A549 (cell line): Measurements from ENCODE around the gene TPO. TPM values are rescaled to one million over a fixed set of nuclear protein-coding genes. Genes with fewer than 3 reads are reported as not detected.

ENCODE experiments used
- ATAC-seq, 2 experiments: fragments of 200-7000 bp in 1 of 2; fragments of >200 bp in 1 of 2; cut with Nextera tagmentation in 1 of 2; cut with Tn5 transposase in 1 of 2; 3 replicates each; pipeline versions ENCODE4 v1.8.0 to v1.9.1; 2018 to 2020; ENCODE audit warnings: mild to moderate bottlenecking in 1 of 2, moderate library complexity in 1 of 2
- CTCF ChIA-PET: fragments of 300-600 bp; sonication (Branson Sonifier 250); formaldehyde crosslinking; extraction: SDS; loops from one replicate; lab custom pipeline; 2021; ENCODE audit warnings: antibody characterized with exemption, inconsistent platforms; lab: Yijun Ruan, JAX
- POLR2A ChIA-PET: fragments of 350-600 bp; formaldehyde crosslinking; extraction: SDS; loops from one replicate; lab custom pipeline; 2021; ENCODE audit warnings: antibody characterized with exemption, inconsistent platforms; lab: Yijun Ruan, JAX
- DNase-seq, 2 experiments: peaks; one replicate each; pipeline versions ENCODE4 v3.0.0 to v3.0.0-alpha.2; 2011 to 2016; ENCODE audit warnings: low read depth in 1 of 2, low spot score in 1 of 2
- FAIRE-seq: peaks from 2 replicates; lab custom pipeline; 2011; peaks lifted over from hg19 to GRCh38; lab: Jason Lieb, UNC
- H3K27ac ChIP-seq, 2 experiments: fragments of >200 bp; sonication (Bioruptor Twin); formaldehyde crosslinking; 3 replicates each; pipeline ENCODE4 v1.5.1; 2016 to 2017
- H3K4me1 ChIP-seq: fragments of >200 bp; sonication (Bioruptor Twin); formaldehyde crosslinking; 3 replicates; pipeline ENCODE4 v1.6.1; 2016
- H3K4me2 ChIP-seq: fragments of >200 bp; sonication (Bioruptor Twin); formaldehyde crosslinking; 3 replicates; pipeline ENCODE4 v1.6.1; 2016
- H3K4me3 ChIP-seq: fragments of >200 bp; sonication (Bioruptor Twin); formaldehyde crosslinking; 3 replicates; pipeline ENCODE4 v1.5.1; 2016
- H3K9me3 ChIP-seq: fragments of >200 bp; sonication (Bioruptor Twin); formaldehyde crosslinking; 3 replicates; pipeline ENCODE4 v1.6.1; 2016
- CHD2 ChIP-seq: fragments of 150-350 bp; IDR thresholded peaks from 2 replicates; pipeline ENCODE4 v1.6.1; 2014; ENCODE audit warnings: low read length; ENCODE audit not compliant: partially characterized antibody
- EHF ChIP-seq: fragments of 250-450 bp; sonication (Bioruptor Pico); IDR thresholded peaks from 2 replicates; pipeline ENCODE4 v1.5.0; 2020; ENCODE audit warnings: mild to moderate bottlenecking
- EP300 ChIP-seq, 2 experiments: fragments of >200 bp; sonication (Bioruptor Twin); formaldehyde crosslinking; IDR thresholded peaks; 2 replicates in 1 of 2; 3 replicates in 1 of 2; pipeline ENCODE4 v1.6.1; 2016 to 2017
- FOXS1 ChIP-seq: fragments of 250-450 bp; sonication (Bioruptor Pico); IDR thresholded peaks from 2 replicates; pipeline ENCODE4 v1.5.0; 2020; ENCODE audit warnings: mild to moderate bottlenecking, moderate library complexity
- HDAC2 ChIP-seq: fragments of 200-600 bp; sonication (generic); IDR thresholded peaks from 2 replicates; pipeline ENCODE4 v1.6.1; 2016
- HOXB5 ChIP-seq: fragments of 250-450 bp; sonication (Bioruptor Pico); IDR thresholded peaks from 2 replicates; pipeline ENCODE4 v1.5.0; 2020; ENCODE audit warnings: mild to moderate bottlenecking, moderate library complexity
- KDM5A ChIP-seq: fragments of 200-600 bp; sonication (generic); IDR thresholded peaks from 2 replicates; pipeline ENCODE4 v1.6.1; 2016; ENCODE audit warnings: antibody characterized with exemption, mild to moderate bottlenecking
- MAFK ChIP-seq: fragments of 450-650 bp; IDR thresholded peaks from 2 replicates; pipeline ENCODE4 v1.6.1; 2014; ENCODE audit not compliant: partially characterized antibody
- MYC ChIP-seq: IDR thresholded peaks from 2 replicates; pipeline ENCODE4 v1.6.1; 2012; ENCODE audit warnings: mild to moderate bottlenecking, inconsistent platforms, low read length, improper control_type of control experiment, borderline replicate concordance
- RAD21 ChIP-seq, 2 experiments: fragments of >200 bp in 1 of 2; sonication (Bioruptor Twin) in 1 of 2; formaldehyde crosslinking in 1 of 2; IDR thresholded peaks in 1 of 2; conservative IDR thresholded peaks in 1 of 2; 2 replicates in 1 of 2; 3 replicates in 1 of 2; pipeline ENCODE4 v1.6.1; 2012 to 2018; ENCODE audit warnings: inconsistent platforms in 1 of 2
- SREBF2 ChIP-seq: fragments of 450-650 bp; IDR thresholded peaks from 2 replicates; pipeline ENCODE4 v1.6.1; 2014; ENCODE audit warnings: mild to moderate bottlenecking, moderate library complexity
- ZFP36 ChIP-seq: fragments of 450-650 bp; IDR thresholded peaks from 2 replicates; pipeline ENCODE4 v1.6.1; 2014; ENCODE audit warnings: borderline replicate concordance; ENCODE audit not compliant: partially characterized antibody
- ZNF302 ChIP-seq: fragments of 250-450 bp; sonication (Bioruptor Pico); IDR thresholded peaks from 2 replicates; pipeline ENCODE4 v1.9.0; 2021; ENCODE audit warnings: inconsistent platforms, mild to moderate bottlenecking, moderate library complexity
- WGBS: methylation state at CpG from one replicate; pipeline ENCODE4 v1.1.6; 2017; ENCODE audit errors: missing lambda C conversion rate; 5-methylcytosine and 5-hydroxymethylcytosine counted together
- polyA plus RNA-seq, 4 experiments: library from polyadenylated mRNA; depleted of rRNA in 3 of 4; stranded (reverse); fragments of >200 nt; fragmentation: RNase III in 1 of 4; extraction: RNeasy Plus Mini Kit Qiagen cat#74134 plus additional on column Dnase treatment in 1 of 4; gene quantifications; 2 replicates in 3 of 4; 3 replicates in 1 of 4; pipeline ENCODE4 v1.2.3, GENCODE V29; 2011 to 2017
- TF ChIP-seq, protein P1 (sequence below): fragments of 200-600 bp; sonication (generic); IDR thresholded peaks from 2 replicates; pipeline ENCODE4 v1.6.1; 2016; ENCODE audit warnings: antibody characterized with exemption, mild to moderate bottlenecking, moderate library complexity
- TF ChIP-seq, protein P2 (sequence below): fragments of 250-450 bp; sonication (Bioruptor Pico); IDR thresholded peaks from 2 replicates; pipeline ENCODE4 v1.5.0; 2021; ENCODE audit warnings: mild to moderate bottlenecking, moderate library complexity, borderline replicate concordance
- TF ChIP-seq, protein P3 (sequence below): IDR thresholded peaks from 2 replicates; pipeline ENCODE4 v1.6.1; 2012
- TF ChIP-seq, protein P4 (sequence below): IDR thresholded peaks from 2 replicates; pipeline ENCODE4 v1.6.1; 2012; ENCODE audit warnings: low read depth, borderline replicate concordance
- TF ChIP-seq, protein P5 (sequence below): fragments of 250-450 bp; sonication (Bioruptor Pico); IDR thresholded peaks from 2 replicates; pipeline ENCODE4 v1.5.0; 2020; ENCODE audit warnings: low read depth, mild to moderate bottlenecking, moderate library complexity
- TF ChIP-seq, protein P6 (sequence below): fragments of 150-350 bp; IDR thresholded peaks from 2 replicates; pipeline ENCODE4 v1.6.1; 2014; ENCODE audit warnings: low read depth, mild to moderate bottlenecking, low read length

Gene TPO
- polyA plus RNA-seq, 2 of the 4 experiments (the other 2 are of a cell fraction) = 0.05 TPM; not detected in 1

DNA sequence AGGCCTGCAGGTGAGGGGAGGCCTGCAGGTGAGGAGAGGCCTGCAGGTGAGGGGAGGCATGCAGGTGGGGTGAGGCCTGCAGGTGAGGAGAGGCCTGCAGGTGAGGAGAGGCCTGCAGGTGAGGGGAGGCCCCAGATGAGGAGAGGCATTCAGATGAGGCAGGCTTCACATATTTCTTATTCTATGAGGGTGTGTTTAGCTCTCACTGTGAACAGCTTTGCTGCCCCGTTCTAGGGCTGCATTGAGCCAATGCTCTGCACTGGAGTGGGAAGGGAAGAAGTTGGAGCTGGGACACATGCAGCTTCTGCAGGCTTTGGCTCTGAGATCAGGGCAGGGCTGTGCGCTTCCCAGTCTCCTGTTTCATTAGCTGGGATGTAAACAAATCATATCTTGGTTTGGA, 19.5 kb downstream of the TPO start:
- no peak for DNase-seq
- 26% methylated on average over 2 of the region's 2 CpGs for WGBS
- ATAC-seq = no peak
- Histone ChIP-seq H3K27ac (no peak overlapping the region), H3K4me2 (no peak overlapping the region), H3K4me1 (no peaks in the 10 kb centered on the region)
- no peak for FAIRE-seq
- TF ChIP-seq, protein P1, sequence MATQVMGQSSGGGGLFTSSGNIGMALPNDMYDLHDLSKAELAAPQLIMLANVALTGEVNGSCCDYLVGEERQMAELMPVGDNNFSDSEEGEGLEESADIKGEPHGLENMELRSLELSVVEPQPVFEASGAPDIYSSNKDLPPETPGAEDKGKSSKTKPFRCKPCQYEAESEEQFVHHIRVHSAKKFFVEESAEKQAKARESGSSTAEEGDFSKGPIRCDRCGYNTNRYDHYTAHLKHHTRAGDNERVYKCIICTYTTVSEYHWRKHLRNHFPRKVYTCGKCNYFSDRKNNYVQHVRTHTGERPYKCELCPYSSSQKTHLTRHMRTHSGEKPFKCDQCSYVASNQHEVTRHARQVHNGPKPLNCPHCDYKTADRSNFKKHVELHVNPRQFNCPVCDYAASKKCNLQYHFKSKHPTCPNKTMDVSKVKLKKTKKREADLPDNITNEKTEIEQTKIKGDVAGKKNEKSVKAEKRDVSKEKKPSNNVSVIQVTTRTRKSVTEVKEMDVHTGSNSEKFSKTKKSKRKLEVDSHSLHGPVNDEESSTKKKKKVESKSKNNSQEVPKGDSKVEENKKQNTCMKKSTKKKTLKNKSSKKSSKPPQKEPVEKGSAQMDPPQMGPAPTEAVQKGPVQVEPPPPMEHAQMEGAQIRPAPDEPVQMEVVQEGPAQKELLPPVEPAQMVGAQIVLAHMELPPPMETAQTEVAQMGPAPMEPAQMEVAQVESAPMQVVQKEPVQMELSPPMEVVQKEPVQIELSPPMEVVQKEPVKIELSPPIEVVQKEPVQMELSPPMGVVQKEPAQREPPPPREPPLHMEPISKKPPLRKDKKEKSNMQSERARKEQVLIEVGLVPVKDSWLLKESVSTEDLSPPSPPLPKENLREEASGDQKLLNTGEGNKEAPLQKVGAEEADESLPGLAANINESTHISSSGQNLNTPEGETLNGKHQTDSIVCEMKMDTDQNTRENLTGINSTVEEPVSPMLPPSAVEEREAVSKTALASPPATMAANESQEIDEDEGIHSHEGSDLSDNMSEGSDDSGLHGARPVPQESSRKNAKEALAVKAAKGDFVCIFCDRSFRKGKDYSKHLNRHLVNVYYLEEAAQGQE = no peak
- TF ChIP-seq ZNF302 (CRISPR knock-in tag) (no peak), MYC (no peak), KDM5A (no peak), ZFP36 (no peak), CHD2 (no peak), EHF (no peak), EP300 (IDR thresholded peaks at IDR 0.05) (no peak), HDAC2 (no peak), RAD21 (conservative IDR thresholded peaks at IDR 0.05 in 1 of 2, IDR thresholded peaks at IDR 0.05 in 1 of 2) (no peak), SREBF2 (no peak), MAFK (no peak), FOXS1 (CRISPR knock-in tag) (no peak), HOXB5 (CRISPR knock-in tag) (no peak)
- TF ChIP-seq, protein P2, sequence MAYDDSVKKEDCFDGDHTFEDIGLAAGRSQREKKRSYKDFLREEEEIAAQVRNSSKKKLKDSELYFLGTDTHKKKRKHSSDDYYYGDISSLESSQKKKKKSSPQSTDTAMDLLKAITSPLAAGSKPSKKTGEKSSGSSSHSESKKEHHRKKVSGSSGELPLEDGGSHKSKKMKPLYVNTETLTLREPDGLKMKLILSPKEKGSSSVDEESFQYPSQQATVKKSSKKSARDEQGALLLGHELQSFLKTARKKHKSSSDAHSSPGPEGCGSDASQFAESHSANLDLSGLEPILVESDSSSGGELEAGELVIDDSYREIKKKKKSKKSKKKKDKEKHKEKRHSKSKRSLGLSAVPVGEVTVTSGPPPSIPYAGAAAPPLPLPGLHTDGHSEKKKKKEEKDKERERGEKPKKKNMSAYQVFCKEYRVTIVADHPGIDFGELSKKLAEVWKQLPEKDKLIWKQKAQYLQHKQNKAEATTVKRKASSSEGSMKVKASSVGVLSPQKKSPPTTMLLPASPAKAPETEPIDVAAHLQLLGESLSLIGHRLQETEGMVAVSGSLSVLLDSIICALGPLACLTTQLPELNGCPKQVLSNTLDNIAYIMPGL (CRISPR knock-in tag) = no peak
- TF ChIP-seq, protein P3, sequence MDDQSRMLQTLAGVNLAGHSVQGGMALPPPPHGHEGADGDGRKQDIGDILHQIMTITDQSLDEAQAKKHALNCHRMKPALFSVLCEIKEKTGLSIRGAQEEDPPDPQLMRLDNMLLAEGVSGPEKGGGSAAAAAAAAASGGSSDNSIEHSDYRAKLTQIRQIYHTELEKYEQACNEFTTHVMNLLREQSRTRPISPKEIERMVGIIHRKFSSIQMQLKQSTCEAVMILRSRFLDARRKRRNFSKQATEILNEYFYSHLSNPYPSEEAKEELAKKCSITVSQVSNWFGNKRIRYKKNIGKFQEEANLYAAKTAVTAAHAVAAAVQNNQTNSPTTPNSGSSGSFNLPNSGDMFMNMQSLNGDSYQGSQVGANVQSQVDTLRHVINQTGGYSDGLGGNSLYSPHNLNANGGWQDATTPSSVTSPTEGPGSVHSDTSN = no peak
- TF ChIP-seq, protein P4, sequence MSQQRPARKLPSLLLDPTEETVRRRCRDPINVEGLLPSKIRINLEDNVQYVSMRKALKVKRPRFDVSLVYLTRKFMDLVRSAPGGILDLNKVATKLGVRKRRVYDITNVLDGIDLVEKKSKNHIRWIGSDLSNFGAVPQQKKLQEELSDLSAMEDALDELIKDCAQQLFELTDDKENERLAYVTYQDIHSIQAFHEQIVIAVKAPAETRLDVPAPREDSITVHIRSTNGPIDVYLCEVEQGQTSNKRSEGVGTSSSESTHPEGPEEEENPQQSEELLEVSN = no peak
- TF ChIP-seq, protein P5, sequence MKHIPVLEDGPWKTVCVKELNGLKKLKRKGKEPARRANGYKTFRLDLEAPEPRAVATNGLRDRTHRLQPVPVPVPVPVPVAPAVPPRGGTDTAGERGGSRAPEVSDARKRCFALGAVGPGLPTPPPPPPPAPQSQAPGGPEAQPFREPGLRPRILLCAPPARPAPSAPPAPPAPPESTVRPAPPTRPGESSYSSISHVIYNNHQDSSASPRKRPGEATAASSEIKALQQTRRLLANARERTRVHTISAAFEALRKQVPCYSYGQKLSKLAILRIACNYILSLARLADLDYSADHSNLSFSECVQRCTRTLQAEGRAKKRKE (CRISPR knock-in tag) = no peak
- TF ChIP-seq, protein P6, sequence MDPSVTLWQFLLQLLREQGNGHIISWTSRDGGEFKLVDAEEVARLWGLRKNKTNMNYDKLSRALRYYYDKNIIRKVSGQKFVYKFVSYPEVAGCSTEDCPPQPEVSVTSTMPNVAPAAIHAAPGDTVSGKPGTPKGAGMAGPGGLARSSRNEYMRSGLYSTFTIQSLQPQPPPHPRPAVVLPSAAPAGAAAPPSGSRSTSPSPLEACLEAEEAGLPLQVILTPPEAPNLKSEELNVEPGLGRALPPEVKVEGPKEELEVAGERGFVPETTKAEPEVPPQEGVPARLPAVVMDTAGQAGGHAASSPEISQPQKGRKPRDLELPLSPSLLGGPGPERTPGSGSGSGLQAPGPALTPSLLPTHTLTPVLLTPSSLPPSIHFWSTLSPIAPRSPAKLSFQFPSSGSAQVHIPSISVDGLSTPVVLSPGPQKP = no peak
- TF ChIP-seq, all 56 proteins: peak for 0
- Histone ChIP-seq H3K4me3 (no peak overlapping the region), H3K9me3 (no peaks in the 10 kb centered on the region)
- ChIA-PET CTCF (interaction anchor here (0.5 to 0.9 kb wide), 3 partner anchors 118 to 1188 kb away, joined by 3 read pairs; no protein-coding TSS in a partner anchor), POLR2A (no interaction called here)
